Fibroblast of villous mesenchyme (primary cell): ENCODE data around the gene SUPT6H. TPM values are rescaled to one million over a fixed set of nuclear protein-coding genes. Genes with fewer than 3 reads are reported as not detected.

ENCODE experiments used
- DNase-seq: peaks from one replicate; pipeline ENCODE4 v3.0.0-alpha.2; 2010; ENCODE audit warnings: low read depth
- H3K4me3 ChIP-seq: 2 replicates; pipeline ENCODE4 v1.5.1; 2011; ENCODE audit warnings: low read depth, mild to moderate bottlenecking, low read length
- total RNA-seq: library from RNA; depleted of rRNA; stranded (reverse); fragments of >200 nt; gene quantifications from 2 replicates; pipeline ENCODE4 v1.2.3, GENCODE V29; 2012
- TF ChIP-seq, protein P1 (sequence below): IDR thresholded peaks from 2 replicates; pipeline ENCODE4 v1.5.1; 2012; ENCODE audit warnings: low read depth, mild to moderate bottlenecking, low read length; ENCODE audit not compliant: insufficient read depth

The SUPT6H gene
- total RNA-seq, 1 donor, result 54.4 TPM

- DNase-seq, result no peak
- TF ChIP-seq, protein P1, sequence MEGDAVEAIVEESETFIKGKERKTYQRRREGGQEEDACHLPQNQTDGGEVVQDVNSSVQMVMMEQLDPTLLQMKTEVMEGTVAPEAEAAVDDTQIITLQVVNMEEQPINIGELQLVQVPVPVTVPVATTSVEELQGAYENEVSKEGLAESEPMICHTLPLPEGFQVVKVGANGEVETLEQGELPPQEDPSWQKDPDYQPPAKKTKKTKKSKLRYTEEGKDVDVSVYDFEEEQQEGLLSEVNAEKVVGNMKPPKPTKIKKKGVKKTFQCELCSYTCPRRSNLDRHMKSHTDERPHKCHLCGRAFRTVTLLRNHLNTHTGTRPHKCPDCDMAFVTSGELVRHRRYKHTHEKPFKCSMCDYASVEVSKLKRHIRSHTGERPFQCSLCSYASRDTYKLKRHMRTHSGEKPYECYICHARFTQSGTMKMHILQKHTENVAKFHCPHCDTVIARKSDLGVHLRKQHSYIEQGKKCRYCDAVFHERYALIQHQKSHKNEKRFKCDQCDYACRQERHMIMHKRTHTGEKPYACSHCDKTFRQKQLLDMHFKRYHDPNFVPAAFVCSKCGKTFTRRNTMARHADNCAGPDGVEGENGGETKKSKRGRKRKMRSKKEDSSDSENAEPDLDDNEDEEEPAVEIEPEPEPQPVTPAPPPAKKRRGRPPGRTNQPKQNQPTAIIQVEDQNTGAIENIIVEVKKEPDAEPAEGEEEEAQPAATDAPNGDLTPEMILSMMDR, result no peak
- no peak overlapping the region for H3K4me3 ChIP-seq
These were observed 4.0 kb downstream of the SUPT6H start for GRCh38 chr17:28665994-28666393.

- DNase-seq, result no peak
- TF ChIP-seq, protein P1, result no peak
- no peak overlapping the region for H3K4me3 ChIP-seq
These were observed 5.9 kb downstream of the SUPT6H start for GRCh38 chr17:28667870-28668269.

- TF ChIP-seq, protein P1, result no peak
- no peak overlapping the region for H3K4me3 ChIP-seq
- DNase-seq, result no peak
These were observed 7.9 kb downstream of the SUPT6H start for GRCh38 chr17:28669918-28670317.

GRCh38 chr17:28675490-28675889 is 13.5 kb downstream of the SUPT6H start:
- TF ChIP-seq, protein P1, result no peak
- H3K4me3 ChIP-seq, result no peak overlapping the region
- DNase-seq, result no peak

DNA sequence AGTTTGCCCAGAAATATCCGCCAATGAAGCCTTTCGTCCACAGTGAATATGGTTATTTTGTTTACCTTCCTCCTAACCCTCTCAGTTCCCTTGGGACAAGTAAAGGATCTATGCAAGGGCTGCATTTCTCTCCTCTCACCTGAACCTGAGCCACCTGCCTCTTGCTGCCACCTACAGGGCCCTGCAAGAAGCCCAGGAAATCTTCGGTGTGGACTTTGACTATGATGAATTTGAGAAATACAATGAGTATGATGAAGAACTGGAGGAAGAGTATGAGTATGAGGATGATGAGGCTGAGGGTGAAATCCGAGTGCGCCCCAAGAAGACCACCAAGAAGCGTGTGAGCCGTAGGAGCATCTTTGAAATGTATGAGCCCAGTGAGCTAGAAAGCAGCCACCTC is 14.0 kb downstream of the SUPT6H start:
- TF ChIP-seq, protein P1, result no peak
- no peak for DNase-seq
- H3K4me3 ChIP-seq, result no peak overlapping the region

GRCh38 chr17:28682655-28683054 is 20.6 kb downstream of the SUPT6H start:
- DNase-seq, result no peak
- TF ChIP-seq, protein P1, result no peak
- no peak overlapping the region for H3K4me3 ChIP-seq

DNA sequence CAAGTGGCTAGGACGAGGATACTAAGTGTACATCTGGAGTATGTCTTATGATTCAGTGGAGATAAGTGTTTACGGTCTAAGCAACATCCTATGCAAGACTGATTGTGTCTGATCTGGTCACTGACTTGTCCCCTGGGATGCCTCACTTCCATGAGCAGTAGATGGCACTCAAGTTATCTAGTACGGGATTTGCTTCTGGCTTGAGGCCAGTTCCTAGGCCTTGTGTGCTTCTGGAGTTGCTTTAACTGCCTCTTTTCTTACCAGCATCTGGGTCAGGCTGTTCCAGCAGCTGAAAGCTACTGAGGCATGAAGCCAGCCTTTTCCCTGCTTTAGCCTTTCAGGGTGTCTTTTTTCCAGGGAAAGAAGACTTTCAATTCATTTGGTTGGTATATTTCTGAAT is 23.0 kb downstream of the SUPT6H start:
- H3K4me3 ChIP-seq, result no peak overlapping the region
- TF ChIP-seq, protein P1, result no peak
- DNase-seq, result peak; percentile 72
